ENCODE results near the gene GRIK4. TPM values are rescaled to one million over a fixed set of nuclear protein-coding genes. Genes with fewer than 3 reads are reported as not detected.
A peak's percentile ranks its signal among the peaks of the same experiment; 100 is the strongest.

GRIK4 gene
- total RNA-seq, 3 donors from 2014 or later = 0.36 to 0.51 TPM; not detected in 1

- Histone ChIP-seq H3K36me3 (ENCODE audit: low read depth) (no peaks in the 10 kb centered on the region), H3K9me3 (no peaks in the 10 kb centered on the region), H3K4me3 (no peak overlapping the region), H3K4me1 (ENCODE audit: low read depth) (no peaks in the 10 kb centered on the region)
- intact Hi-C loops (cut with DNase I, micrococcal nuclease) = no loop called here
- DNase-seq = no peak
- ATAC-seq = no peak
- TF ChIP-seq, protein P1, sequence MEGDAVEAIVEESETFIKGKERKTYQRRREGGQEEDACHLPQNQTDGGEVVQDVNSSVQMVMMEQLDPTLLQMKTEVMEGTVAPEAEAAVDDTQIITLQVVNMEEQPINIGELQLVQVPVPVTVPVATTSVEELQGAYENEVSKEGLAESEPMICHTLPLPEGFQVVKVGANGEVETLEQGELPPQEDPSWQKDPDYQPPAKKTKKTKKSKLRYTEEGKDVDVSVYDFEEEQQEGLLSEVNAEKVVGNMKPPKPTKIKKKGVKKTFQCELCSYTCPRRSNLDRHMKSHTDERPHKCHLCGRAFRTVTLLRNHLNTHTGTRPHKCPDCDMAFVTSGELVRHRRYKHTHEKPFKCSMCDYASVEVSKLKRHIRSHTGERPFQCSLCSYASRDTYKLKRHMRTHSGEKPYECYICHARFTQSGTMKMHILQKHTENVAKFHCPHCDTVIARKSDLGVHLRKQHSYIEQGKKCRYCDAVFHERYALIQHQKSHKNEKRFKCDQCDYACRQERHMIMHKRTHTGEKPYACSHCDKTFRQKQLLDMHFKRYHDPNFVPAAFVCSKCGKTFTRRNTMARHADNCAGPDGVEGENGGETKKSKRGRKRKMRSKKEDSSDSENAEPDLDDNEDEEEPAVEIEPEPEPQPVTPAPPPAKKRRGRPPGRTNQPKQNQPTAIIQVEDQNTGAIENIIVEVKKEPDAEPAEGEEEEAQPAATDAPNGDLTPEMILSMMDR (IDR thresholded peaks at IDR 0.05) = no peak
Observed at GRCh38 chr11:120536091-120536796, 24.7 kb downstream of the GRIK4 start.

- no peak for DNase-seq
- intact Hi-C loops (cut with DNase I, micrococcal nuclease) = no loop called here
- TF ChIP-seq, protein P1 (IDR thresholded peaks at IDR 0.05) = no peak
Observed at GRCh38 chr11:120536797-120537169, 25.2 kb downstream of the GRIK4 start.

GRCh38 chr11:120537996-120538395 is 26.4 kb downstream of the GRIK4 start:
- Histone ChIP-seq H3K9me3 (peaks cover 6% of the 10 kb centered on the region), H3K4me3 (no peak overlapping the region), H3K4me1 (ENCODE audit: low read depth) (no peaks in the 10 kb centered on the region), H3K36me3 (ENCODE audit: low read depth) (no peaks in the 10 kb centered on the region)
- ATAC-seq (no peak), DNase-seq (no peak)
- TF ChIP-seq, protein P1 (IDR thresholded peaks at IDR 0.05) = no peak
- intact Hi-C loops (cut with DNase I, micrococcal nuclease) = no loop called here

More at GRCh38 chr11:120536797-120537169, 25.2 kb downstream of the GRIK4 start:
- Histone ChIP-seq H3K36me3 (ENCODE audit: low read depth) (no peaks in the 10 kb centered on the region), H3K9me3 (peaks cover 3% of the 10 kb centered on the region), H3K4me1 (ENCODE audit: low read depth) (no peaks in the 10 kb centered on the region), H3K4me3 (no peak overlapping the region)
- ATAC-seq = no peak

GRCh38 chr11:120538707-120539106 is 27.2 kb downstream of the GRIK4 start:
- Histone ChIP-seq H3K9me3 (peaks cover 6% of the 10 kb centered on the region), H3K36me3 (ENCODE audit: low read depth) (no peaks in the 10 kb centered on the region), H3K4me1 (ENCODE audit: low read depth) (no peaks in the 10 kb centered on the region), H3K4me3 (no peak overlapping the region)
- no peak for DNase-seq
- ATAC-seq = no peak
- TF ChIP-seq, protein P1 (IDR thresholded peaks at IDR 0.05) = no peak
- intact Hi-C loops (cut with DNase I, micrococcal nuclease) = no loop called here

- TF ChIP-seq, protein P1 (IDR thresholded peaks at IDR 0.05) = no peak
- ATAC-seq (peak; percentile 23), DNase-seq (no peak)
- Histone ChIP-seq H3K4me3 (no peak overlapping the region), H3K36me3 (ENCODE audit: low read depth) (no peaks in the 10 kb centered on the region), H3K4me1 (ENCODE audit: low read depth) (no peaks in the 10 kb centered on the region), H3K9me3 (peaks cover 6% of the 10 kb centered on the region)
- intact Hi-C loops (cut with DNase I, micrococcal nuclease) = no loop called here
Observed at GRCh38 chr11:120539667-120540369, 28.3 kb downstream of the GRIK4 start.

Measured in mucosa of descending colon (tissue), 3 donors.